Naive thymus-derived CD4-positive, alpha-beta T cell (primary cell): ENCODE measurements around the gene SNX24. TPM values are rescaled to one million over a fixed set of nuclear protein-coding genes. Genes with fewer than 3 reads are reported as not detected.

Experiments
- ATAC-seq: fragments of 150-1000 bp; cut with Tn5 transposase; 2 replicates; pipeline ENCODE4 v1.10.0; 2021; ENCODE audit warnings: mild to moderate bottlenecking, moderate library complexity
- CTCF ChIA-PET: fragments of 350-600 bp; sonication (Branson Sonifier 250); formaldehyde crosslinking; loops from one replicate; lab custom pipeline; 2021; ENCODE audit warnings: antibody characterized with exemption; lab: Charles Lee
- POLR2A ChIA-PET: fragments of 350-600 bp; sonication (Branson Sonifier 250); formaldehyde crosslinking; loops from one replicate; lab custom pipeline; 2021; ENCODE audit warnings: antibody characterized with exemption, inconsistent platforms; lab: Charles Lee
- DNase-seq, 9 donors: peaks; one replicate each; pipeline versions ENCODE4 v3.0.0 to v3.0.0-alpha.2; 2020 to 2022; ENCODE audit warnings: mixed read lengths in 1 of 9
- H3K27ac ChIP-seq: one replicate; pipeline ENCODE4 v1.7.0; 2013; ENCODE audit warnings: mild to moderate bottlenecking, low read depth, low read length, moderate library complexity
- H3K27me3 ChIP-seq, 2 donors: one replicate each; pipeline ENCODE4 v1.7.0; 2013; ENCODE audit warnings: low read length in 2 of 2, mild to moderate bottlenecking in 2 of 2, moderate library complexity in 2 of 2; ENCODE audit not compliant: control insufficient read depth in 2 of 2, insufficient read depth in 2 of 2
- H3K36me3 ChIP-seq, 3 experiments: 1 replicate in 2 of 3; 2 replicates in 1 of 3; pipeline ENCODE4 v1.7.0; 2013; ENCODE audit warnings: low read length in 3 of 3, mild to moderate bottlenecking in 3 of 3, moderate library complexity in 1 of 3; ENCODE audit not compliant: insufficient read depth in 3 of 3, control insufficient read depth in 2 of 3
- H3K4me1 ChIP-seq, 2 donors: one replicate each; pipeline ENCODE4 v1.7.0; 2013; ENCODE audit warnings: low read length in 2 of 2, mild to moderate bottlenecking in 2 of 2, moderate library complexity in 1 of 2; ENCODE audit not compliant: control insufficient read depth in 2 of 2, insufficient read depth in 2 of 2
- H3K4me3 ChIP-seq: 2 replicates; pipeline ENCODE4 v1.7.0; 2013; ENCODE audit warnings: mild to moderate bottlenecking, low read length
- H3K9me3 ChIP-seq, 3 experiments: 1 replicate in 2 of 3; 2 replicates in 1 of 3; pipeline ENCODE4 v1.7.0; 2013; ENCODE audit warnings: low read length in 3 of 3; ENCODE audit not compliant: control insufficient read depth in 2 of 3
- H3K27ac Mint-ChIP-seq, 9 donors: one replicate each; pipeline ENCODE4 v1.8.0; 2020 to 2022; ENCODE audit warnings: mixed read lengths in 9 of 9, mild to moderate bottlenecking in 8 of 9, moderate library complexity in 5 of 9, inconsistent platforms in 2 of 9
- H3K27me3 Mint-ChIP-seq, 5 donors: one replicate each; pipeline ENCODE4 v1.8.0; 2021 to 2022; ENCODE audit warnings: mixed read lengths in 5 of 5, mild to moderate bottlenecking in 1 of 5
- H3K36me3 Mint-ChIP-seq, 5 donors: one replicate each; pipeline ENCODE4 v1.8.0; 2020 to 2022; ENCODE audit warnings: mixed read lengths in 5 of 5, mild to moderate bottlenecking in 3 of 5, inconsistent platforms in 1 of 5
- H3K4me1 Mint-ChIP-seq, 7 donors: one replicate each; pipeline ENCODE4 v1.8.0; 2020 to 2022; ENCODE audit warnings: mixed read lengths in 7 of 7, mild to moderate bottlenecking in 3 of 7, inconsistent platforms in 1 of 7
- H3K4me3 Mint-ChIP-seq, 10 donors: one replicate each; pipeline ENCODE4 v1.8.0; 2020 to 2022; ENCODE audit warnings: mild to moderate bottlenecking in 10 of 10, mixed read lengths in 10 of 10, moderate library complexity in 6 of 10, inconsistent platforms in 2 of 10
- H3K9me3 Mint-ChIP-seq, 11 donors: one replicate each; pipeline ENCODE4 v1.8.0; 2020 to 2022; ENCODE audit warnings: mixed read lengths in 11 of 11, mild to moderate bottlenecking in 4 of 11, inconsistent platforms in 1 of 11, moderate library complexity in 1 of 11
- intact Hi-C, 2 donors: fragments of 100-400 bp; cut with micrococcal nuclease; formaldehyde crosslinking; loops; one replicate each; pipeline ENCODE4 v1.15.1; 2023
- polyA plus RNA-seq, 2 donors: library from polyadenylated mRNA; unstranded; fragments of 300-500 nt; fragmentation: Illumina TruSeq; gene quantifications; one replicate each; pipeline ENCODE4 v1.2.3, GENCODE V29; 2021
- total RNA-seq, 6 experiments: library from RNA in 5 of 6; stranded (reverse) in 5 of 6; gene quantifications; 1 replicate in 5 of 6; 2 replicates in 1 of 6; pipeline ENCODE4 v1.2.3 and lab custom pipeline; 2021 to 2026

Gene SNX24
- total and polyA plus RNA-seq, 7 experiments from 2014 or later: 1.2 to 3.5 (median 2.1) TPM

DNA sequence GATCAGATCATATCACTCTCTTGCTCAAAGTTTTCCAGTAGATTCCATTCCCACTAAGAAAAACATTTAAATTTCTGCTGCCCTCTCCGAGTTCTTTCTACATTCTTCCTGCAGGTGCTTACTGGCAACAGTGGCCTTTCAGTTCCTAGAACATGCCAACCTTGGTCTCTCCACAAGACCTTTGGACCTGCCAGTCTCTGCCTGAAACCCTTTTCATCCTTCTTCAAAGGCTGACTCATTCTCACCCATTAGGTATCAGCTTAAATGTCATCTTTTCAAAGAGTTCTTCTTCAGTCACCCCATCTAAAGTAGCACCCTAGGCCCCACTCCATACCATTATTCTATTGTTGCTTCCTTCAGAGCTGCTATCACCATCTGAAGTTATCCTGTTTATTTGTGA, 169.3 kb downstream of the SNX24 start:
- Mint-ChIP-seq H3K27ac (no peak overlapping the region), H3K27me3 (peaks cover 0 to 4% (median 0%) of the 10 kb centered on the region in 5 donors), H3K4me1 (no peaks in the 10 kb centered on the region), H3K9me3 (peaks cover 0 to 10% (median 1%) of the 10 kb centered on the region in 11 donors), H3K4me3 (no peak overlapping the region), H3K36me3 (no peaks in the 10 kb centered on the region)
- intact Hi-C loops: no loop called here
- Histone ChIP-seq H3K9me3 (no peaks in the 10 kb centered on the region), H3K27me3 (no peaks in the 10 kb centered on the region), H3K4me3 (no peak overlapping the region), H3K36me3 (no peaks in the 10 kb centered on the region), H3K27ac (no peak overlapping the region), H3K4me1 (no peaks in the 10 kb centered on the region)
- ChIA-PET CTCF (no interaction called here), POLR2A (no interaction called here)
- ATAC-seq (no peak), DNase-seq (no peak)

DNA sequence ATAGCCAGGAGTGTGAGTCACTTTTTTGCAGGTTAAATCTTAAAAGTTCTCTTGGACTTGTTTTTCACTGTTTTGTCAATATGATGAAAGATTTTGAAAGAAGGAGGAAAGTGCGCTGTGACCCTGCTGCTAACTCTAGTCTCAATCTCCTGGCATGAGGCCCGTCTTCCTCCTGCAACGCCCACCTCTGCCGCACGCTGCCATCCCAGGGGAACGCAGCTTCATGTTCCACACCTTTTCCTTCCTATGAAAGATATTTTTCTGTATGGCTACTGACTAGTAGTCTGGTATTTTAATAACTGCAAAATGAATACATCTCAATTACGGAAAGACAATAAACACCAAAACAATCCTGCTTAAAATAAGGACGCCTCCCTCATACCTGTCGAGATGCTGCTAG, 182.8 kb downstream of the SNX24 start:
- Histone ChIP-seq H3K27ac (no peak overlapping the region), H3K27me3 (peaks cover 0 to 3% of the 10 kb centered on the region in 2 donors), H3K4me1 (no peaks in the 10 kb centered on the region), H3K4me3 (no peak overlapping the region), H3K9me3 (no peaks in the 10 kb centered on the region), H3K36me3 (no peaks in the 10 kb centered on the region)
- Mint-ChIP-seq H3K4me3 (no peak overlapping the region), H3K27ac (no peak overlapping the region), H3K36me3 (no peaks in the 10 kb centered on the region), H3K9me3 (peaks cover 0 to 2% (median 0%) of the 10 kb centered on the region in 11 donors), H3K27me3 (peaks cover 9 to 34% (median 30%) of the 10 kb centered on the region in 5 donors), H3K4me1 (peaks cover 0 to 2% (median 0%) of the 10 kb centered on the region in 7 donors)
- POLR2A ChIA-PET: no interaction called here
- no peak for ATAC-seq
- no peak for DNase-seq
- CTCF ChIA-PET: no interaction called here
- intact Hi-C loops: no loop called here

DNA sequence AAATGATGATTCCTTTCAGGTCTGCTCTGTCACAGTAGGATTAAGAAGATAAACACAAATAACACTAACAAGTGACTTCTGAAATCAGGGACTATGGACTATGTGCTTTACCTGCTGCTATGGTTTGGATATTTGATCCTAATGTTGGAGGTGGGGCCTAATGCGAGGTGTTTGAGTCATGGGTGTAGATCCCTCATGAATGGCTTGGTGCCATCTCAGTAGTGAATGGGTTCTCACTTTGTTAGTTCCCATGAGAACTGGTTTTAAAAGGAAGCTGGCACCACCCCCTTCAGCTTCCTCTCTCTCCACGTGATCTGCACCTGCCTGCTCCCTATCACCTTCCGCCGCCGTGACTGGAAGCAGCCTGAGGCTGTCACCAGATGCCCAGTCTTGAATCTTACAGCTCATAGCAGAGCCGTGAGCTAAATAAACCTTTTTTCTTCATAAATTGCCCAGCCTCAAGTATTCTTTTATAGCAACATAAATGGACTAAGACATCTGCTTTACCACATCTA, 187.8 kb downstream of the SNX24 start:
- Histone ChIP-seq H3K36me3 (no peaks in the 10 kb centered on the region), H3K27me3 (no peaks in the 10 kb centered on the region), H3K4me1 (peaks cover 0 to 5% of the 10 kb centered on the region in 2 donors), H3K4me3 (no peak overlapping the region), H3K9me3 (no peaks in the 10 kb centered on the region), H3K27ac (no peak overlapping the region)
- H3K27ac Mint-ChIP-seq: no peak overlapping the region
- H3K9me3 Mint-ChIP-seq: peaks cover 0 to 1% (median 0%) of the 10 kb centered on the region in 11 donors
- DNase-seq: no peak
- CTCF ChIA-PET: no interaction called here
- no peaks in the 10 kb centered on the region for H3K36me3 Mint-ChIP-seq
- POLR2A ChIA-PET: no interaction called here
- ATAC-seq: no peak
- no peak overlapping the region for H3K4me3 Mint-ChIP-seq
- peaks cover 43 to 64% (median 62%) of the 10 kb centered on the region in 5 donors for H3K27me3 Mint-ChIP-seq
- intact Hi-C loops: no loop called here
- peaks cover 0 to 17% (median 9%) of the 10 kb centered on the region in 7 donors for H3K4me1 Mint-ChIP-seq

DNA sequence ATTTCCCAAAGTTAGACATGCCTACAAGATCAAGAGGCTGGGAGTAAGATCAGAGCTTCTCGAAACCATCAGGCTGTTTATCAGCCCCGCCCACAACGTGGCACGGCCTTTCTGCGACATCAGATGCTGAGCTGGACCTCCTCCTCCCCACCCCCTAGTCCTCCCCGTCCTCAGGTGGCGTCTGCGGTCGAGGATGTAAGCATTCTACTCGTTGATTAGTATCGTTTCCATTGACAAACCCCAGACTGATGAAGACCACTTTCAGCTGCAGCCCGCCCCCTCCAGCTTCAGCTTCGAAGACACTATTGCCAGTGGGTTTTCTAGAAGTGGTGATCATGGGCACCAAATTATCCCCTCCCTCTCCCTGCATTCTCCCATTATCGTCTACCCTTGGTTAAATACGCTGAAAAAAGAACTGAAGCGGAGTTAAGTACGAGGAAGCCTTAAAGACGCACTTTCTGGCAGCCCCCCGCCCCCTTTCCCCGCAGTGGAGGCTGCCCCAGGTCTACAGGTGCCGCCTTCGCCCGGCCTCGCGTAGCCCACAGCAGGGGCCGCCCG, 190.0 kb downstream of the SNX24 start:
- DNase-seq: no peak
- peaks cover 0 to 17% (median 9%) of the 10 kb centered on the region in 7 donors for H3K4me1 Mint-ChIP-seq
- Histone ChIP-seq H3K27me3 (no peaks in the 10 kb centered on the region), H3K9me3 (no peaks in the 10 kb centered on the region), H3K36me3 (no peaks in the 10 kb centered on the region), H3K27ac (no peak overlapping the region), H3K4me3 (no peak overlapping the region), H3K4me1 (peaks cover 0 to 5% of the 10 kb centered on the region in 2 donors)
- ATAC-seq: no peak
- ChIA-PET CTCF (no interaction called here), POLR2A (no interaction called here)
- H3K4me3 Mint-ChIP-seq: peak overlapping the region; percentile 43 to 74 (median 62)
- H3K27ac Mint-ChIP-seq: no peak overlapping the region
- intact Hi-C loops: loop anchor here in 1 of 2 donors (5.0 kb wide), 1 partner anchor 57 kb away; no protein-coding TSS in a partner anchor
- H3K9me3 Mint-ChIP-seq: peaks cover 0 to 4% (median 0%) of the 10 kb centered on the region in 11 donors
- peaks cover 57 to 79% (median 76%) of the 10 kb centered on the region in 5 donors for H3K27me3 Mint-ChIP-seq
- no peaks in the 10 kb centered on the region for H3K36me3 Mint-ChIP-seq

DNA sequence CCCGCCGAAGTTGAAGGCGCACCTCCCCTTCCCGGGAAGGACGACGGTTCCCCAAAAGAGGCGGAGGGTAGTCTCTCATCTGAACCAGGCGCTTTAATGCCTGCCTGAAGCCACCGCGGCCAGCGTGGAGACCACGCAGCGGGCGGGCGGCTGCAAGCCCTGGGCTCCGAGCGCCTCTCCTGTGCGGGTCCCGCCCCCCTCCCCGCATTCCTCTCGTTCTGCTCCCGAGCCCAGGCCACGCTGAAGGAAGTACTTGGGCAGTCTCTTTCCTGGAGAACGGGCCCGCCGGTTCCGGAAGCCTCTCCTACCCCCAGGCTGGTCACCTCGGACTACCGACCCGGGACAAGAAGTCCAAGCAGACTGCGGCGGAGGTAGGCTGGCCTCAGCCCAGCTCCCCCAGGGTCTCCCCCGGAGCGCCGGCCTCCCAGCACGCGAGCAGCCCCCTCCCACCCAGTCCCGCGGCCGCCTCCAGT, 190.5 kb downstream of the SNX24 start:
- Mint-ChIP-seq H3K4me1 (peaks cover 0 to 17% (median 9%) of the 10 kb centered on the region in 7 donors), H3K27ac (no peak overlapping the region), H3K36me3 (no peaks in the 10 kb centered on the region), H3K9me3 (peaks cover 0 to 4% (median 0%) of the 10 kb centered on the region in 11 donors), H3K4me3 (peak overlapping the region in 7 of 10 donors; percentile 11 to 74 (median 62)), H3K27me3 (peaks cover 57 to 82% (median 72%) of the 10 kb centered on the region in 5 donors)
- DNase-seq (no peak), ATAC-seq (no peak)
- Histone ChIP-seq H3K27ac (no peak overlapping the region), H3K27me3 (no peaks in the 10 kb centered on the region), H3K4me3 (no peak overlapping the region), H3K9me3 (no peaks in the 10 kb centered on the region), H3K4me1 (peaks cover 0 to 5% of the 10 kb centered on the region in 2 donors), H3K36me3 (no peaks in the 10 kb centered on the region)
- intact Hi-C loops: loop anchor here in 1 of 2 donors (5.0 kb wide), 1 partner anchor 56 kb away; no protein-coding TSS in a partner anchor
- POLR2A ChIA-PET: no interaction called here
- CTCF ChIA-PET: no interaction called here

DNA sequence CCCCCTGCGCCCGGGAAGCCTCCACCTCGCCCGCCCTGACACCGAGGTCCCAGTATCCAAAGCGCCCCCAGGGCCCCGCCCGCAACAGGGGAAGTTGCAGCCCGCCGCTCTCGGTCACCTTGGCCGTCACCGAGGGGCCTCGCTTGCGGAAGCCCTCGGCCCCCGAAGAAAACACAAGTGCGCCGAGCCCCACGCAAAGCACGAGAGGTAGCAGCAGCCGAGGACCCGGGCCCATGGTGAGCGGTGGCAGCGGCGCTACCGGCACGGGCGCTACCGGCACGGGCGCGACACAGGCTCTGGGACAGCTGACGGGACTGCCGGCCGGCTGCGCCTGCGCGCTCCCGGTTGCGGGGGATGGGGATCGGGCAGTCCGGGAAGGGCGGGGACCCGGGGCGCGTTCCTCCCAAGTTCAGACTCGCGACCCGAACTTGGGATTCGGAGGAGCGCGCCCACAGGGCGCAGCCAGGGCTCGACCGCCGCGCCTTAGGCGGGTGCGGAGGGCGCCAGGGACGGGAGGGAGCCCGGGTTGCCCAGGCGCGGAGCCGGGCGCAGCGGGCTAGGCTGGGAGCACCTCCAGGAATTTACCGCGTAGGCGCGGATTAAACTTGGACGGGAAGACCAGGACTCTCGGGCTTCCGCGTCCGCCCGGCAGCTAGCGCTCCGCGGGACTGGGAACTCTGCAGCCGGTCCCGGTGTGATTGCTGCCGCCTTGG, 191.1 kb downstream of the SNX24 start, which contains the start of gene PPIC:
PPIC (minus strand) TSS at position 335 of the 713 bp plus-strand sequence; CDS start at position 235, 100 bp downstream.
- peaks cover 0 to 17% (median 9%) of the 10 kb centered on the region in 7 donors for H3K4me1 Mint-ChIP-seq
- intact Hi-C loops: loop anchor here in 1 of 2 donors (5.0 kb wide), 1 partner anchor 56 kb away; no protein-coding TSS in a partner anchor

More for the DNA sequence above, 191.1 kb downstream of the SNX24 start, which contains the start of gene PPIC:
- Histone ChIP-seq H3K36me3 (no peaks in the 10 kb centered on the region), H3K4me1 (peaks cover 0 to 5% of the 10 kb centered on the region in 2 donors), H3K9me3 (no peaks in the 10 kb centered on the region), H3K27ac (no peak within 1 kb of the TSS), H3K27me3 (no peaks in the 10 kb centered on the region), H3K4me3 (no peak within 1 kb of the TSS)
- ATAC-seq: peak; percentile 14
- peak in 2 of 9 donors; percentile 4 to 27 for DNase-seq
- H3K4me3 Mint-ChIP-seq: peak within 1 kb of the TSS; percentile 11 to 74 (median 62)
- CTCF ChIA-PET: no interaction called here
- no peak within 1 kb of the TSS for H3K27ac Mint-ChIP-seq
- POLR2A ChIA-PET: no interaction called here
- H3K36me3 Mint-ChIP-seq: no peaks in the 10 kb centered on the region
- H3K9me3 Mint-ChIP-seq: peaks cover 0 to 4% (median 0%) of the 10 kb centered on the region in 11 donors
- H3K27me3 Mint-ChIP-seq: peaks cover 57 to 82% (median 66%) of the 10 kb centered on the region in 5 donors
